C4-2B (cell line): Measurements from ENCODE around the gene ATL3.
"Not testable (repeated sequence)": the region's sequence is repeated elsewhere in the genome, so short reads cannot be mapped to it uniquely, and the experiment has no call there.

Experiments
- H3K27ac ChIP-seq: fragments of 450-650 bp; 2 replicates; pipeline ENCODE4 v1.5.1; 2017
- CTCF ChIP-seq: fragments of 450-650 bp; conservative IDR thresholded peaks from 2 replicates; pipeline ENCODE4 v1.5.1; 2017; ENCODE audit warnings: mild to moderate bottlenecking
- ZFX ChIP-seq: fragments of 450-650 bp; IDR thresholded peaks from 2 replicates; pipeline ENCODE4 v1.6.1; 2017

ATL3 gene

GRCh38 chr11:63590024-63590788, 81.0 kb downstream of the ATL3 start:
- TF ChIP-seq CTCF (no peak), ZFX (no peak)
- H3K27ac ChIP-seq: no peak overlapping the region

DNA sequence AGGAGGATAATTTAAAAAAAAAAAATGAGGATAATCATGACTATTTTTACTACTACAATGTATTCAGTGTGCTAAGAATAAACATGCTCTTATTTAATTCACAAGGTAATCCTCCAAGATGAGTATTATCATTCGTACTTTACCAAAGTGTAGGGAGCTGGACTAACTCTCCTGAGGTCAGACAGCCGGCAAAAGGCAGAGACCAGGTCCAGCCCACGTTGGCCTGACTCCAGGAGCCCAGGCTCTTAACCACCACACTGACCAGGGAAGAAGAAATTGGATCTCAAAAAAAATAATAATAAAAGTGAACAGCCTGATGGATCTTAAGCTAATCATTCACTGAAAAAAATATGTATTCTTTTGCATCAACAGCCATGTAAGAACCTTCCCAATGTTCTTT, 82.2 kb downstream of the ATL3 start:
- H3K27ac ChIP-seq: no peak overlapping the region

DNA sequence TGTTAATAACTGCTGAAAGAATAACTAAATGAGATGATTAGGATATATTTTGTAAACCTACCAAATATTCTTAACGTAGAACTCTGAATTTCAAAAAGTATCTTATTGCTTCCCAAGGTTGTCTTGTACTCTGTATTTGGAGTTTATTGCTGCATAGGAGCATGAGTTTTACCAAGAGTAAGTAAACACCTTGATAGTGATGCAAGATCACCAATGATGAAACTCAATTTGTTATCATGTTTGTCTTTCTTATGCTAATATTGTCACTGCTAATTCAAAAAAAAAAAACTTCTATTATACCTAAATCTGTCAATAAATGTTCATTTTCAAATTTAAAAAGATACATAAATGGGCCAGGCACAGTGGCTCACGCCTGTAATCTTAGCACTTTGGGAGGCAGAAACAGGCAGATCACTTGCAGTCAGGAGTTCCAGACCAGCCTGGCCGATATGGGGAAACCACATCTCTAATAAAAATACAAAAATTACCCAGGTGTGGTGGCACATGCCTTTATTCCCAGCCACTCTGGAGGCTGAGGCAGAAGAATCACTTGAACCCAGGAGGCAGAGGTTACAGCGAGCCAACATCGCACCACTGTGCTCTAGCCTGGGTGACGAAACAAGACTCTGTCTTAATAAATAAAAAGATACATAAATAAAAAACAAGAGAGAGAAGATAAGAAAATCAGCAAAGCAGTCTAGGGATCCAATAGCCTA, 84.6 kb downstream of the ATL3 start:
- H3K27ac ChIP-seq: no peak overlapping the region
- TF ChIP-seq CTCF: no peak
- no peak for TF ChIP-seq ZFX

More for the DNA sequence above, 82.2 kb downstream of the ATL3 start:
- TF ChIP-seq ZFX (no peak), CTCF (no peak)

DNA sequence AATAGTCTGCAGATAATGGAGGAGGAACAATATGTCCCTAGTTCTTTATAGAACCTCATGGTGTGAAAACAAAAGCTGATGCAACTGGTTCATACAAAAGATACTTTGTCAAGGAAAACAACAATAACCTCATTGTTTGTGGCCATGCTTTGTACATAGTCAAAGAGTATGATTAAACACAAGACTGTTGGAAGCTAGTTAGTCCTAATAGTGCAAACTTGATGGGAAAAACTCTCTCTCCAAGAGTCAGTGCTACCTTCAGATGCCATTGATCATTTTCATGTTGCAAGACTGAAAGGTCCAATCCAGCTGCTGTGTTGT, 87.9 kb downstream of the ATL3 start:
- no peak overlapping the region for H3K27ac ChIP-seq
- TF ChIP-seq ZFX (no peak), CTCF (no peak)

DNA sequence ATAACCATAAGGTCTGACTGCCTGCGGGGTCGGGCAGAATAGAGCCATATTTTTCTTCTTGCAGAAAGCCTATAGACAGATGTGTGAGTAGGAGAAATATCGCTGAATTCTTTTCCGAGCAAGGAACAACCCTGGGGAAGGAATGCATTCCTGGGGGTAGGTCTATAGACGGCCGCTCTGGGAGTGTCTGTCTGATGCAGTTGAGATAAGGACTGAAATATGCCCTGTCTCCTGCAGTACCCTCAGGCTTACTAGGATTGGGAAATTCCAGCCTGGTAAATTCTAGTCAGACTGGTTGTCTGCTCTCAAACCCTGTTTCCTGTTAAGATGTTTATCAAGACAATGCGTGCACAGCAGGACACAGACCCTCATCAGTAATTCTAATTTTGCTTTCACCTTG, 90.0 kb downstream of the ATL3 start:
- H3K27ac ChIP-seq: not testable (repeated sequence)

GRCh38 chr11:63578882-63579281, 92.3 kb downstream of the ATL3 start:
- H3K27ac ChIP-seq: not testable (repeated sequence)

GRCh38 chr11:63574856-63575602, 96.1 kb downstream of the ATL3 start:
- no peak overlapping the region for H3K27ac ChIP-seq
- TF ChIP-seq ZFX: no peak
- TF ChIP-seq CTCF: no peak
